Measurements from ENCODE around the gene ST7. TPM values are rescaled to one million over a fixed set of nuclear protein-coding genes. Genes with fewer than 3 reads are reported as not detected.

ST7 gene
- total and polyA plus RNA-seq, 2 donors (not counting 1 experiment from before 2014, with no cell fraction given) = 2.3 to 4.6 TPM

- H3K4me3 Mint-ChIP-seq = no peak overlapping the region
- H3K4me1 ChIP-seq (ENCODE audit: control insufficient read depth in 2 of 2, insufficient read depth in 2 of 2, low read length in 2 of 2) = no peaks in the 10 kb centered on the region
- no peaks in the 10 kb centered on the region for H3K27me3 Mint-ChIP-seq
- no peaks in the 10 kb centered on the region for H4K20me1 ChIP-seq (ENCODE audit: control insufficient read depth, insufficient read depth, low read length, poor library complexity, severe bottlenecking)
- H3K36me3 ChIP-seq (replicated peaks in 1 of 2; ENCODE audit: control extremely low read depth in 1 of 2, control insufficient read depth in 1 of 2, extremely low read depth in 1 of 2, insufficient read depth in 2 of 2, low read length in 1 of 2) = no peaks in the 10 kb centered on the region
- DNase-seq = no peak
- ATAC-seq (ENCODE audit: low read depth) = no peak
- no peaks in the 10 kb centered on the region for H3K79me2 ChIP-seq (ENCODE audit: control insufficient read depth, insufficient read depth, low read length)
- H3K9me3 Mint-ChIP-seq (ENCODE audit: insufficient read depth) = no peaks in the 10 kb centered on the region
- WGBS (ENCODE audit: insufficient coverage) = 56% methylated on average over 2 of the region's 3 CpGs
- H3K4me3 ChIP-seq (ENCODE audit: control extremely low read depth in 1 of 5, extremely low read depth in 1 of 5, insufficient read depth in 1 of 5, low read depth in 2 of 5, low read length in 4 of 5) = no peak overlapping the region
- H3K27ac ChIP-seq (ENCODE audit: low read length in 2 of 2) = no peak overlapping the region
- intact Hi-C loops (cut with micrococcal nuclease) = no loop called here
- POLR2A ChIA-PET = no interaction called here
- CTCF ChIA-PET = no interaction called here
- no peak overlapping the region for H3K27ac Mint-ChIP-seq
- no peak overlapping the region for H2AFZ ChIP-seq (ENCODE audit: insufficient read depth, low read depth, low read length, poor library complexity, severe bottlenecking)
- no peaks in the 10 kb centered on the region for H3K27me3 ChIP-seq (replicated peaks in 1 of 4; ENCODE audit: control extremely low read depth in 1 of 4, control insufficient read depth in 3 of 4, insufficient read depth in 4 of 4, low read length in 3 of 4)
- no peak overlapping the region for H3K9ac ChIP-seq (ENCODE audit: low read length)
- H3K4me1 Mint-ChIP-seq = no peaks in the 10 kb centered on the region
- H3K4me2 ChIP-seq (replicated peaks; ENCODE audit: low read depth, low read length, poor library complexity, severe bottlenecking) = no peak overlapping the region
- H3K9me3 ChIP-seq (ENCODE audit: control extremely low read depth in 1 of 3, control insufficient read depth in 2 of 3, insufficient read depth in 1 of 3, low read length in 2 of 3) = no peaks in the 10 kb centered on the region
- TF ChIP-seq EZH2 (IDR thresholded peaks at IDR 0.05; ENCODE audit: borderline replicate concordance, insufficient read depth, low read depth, low read length, poor library complexity, severe bottlenecking) (no peak), CTCF (IDR thresholded peaks at IDR 0.05) (no peak)
Observed at GRCh38 chr7:117152213-117153007, 199.1 kb downstream of the ST7 start.

- Histone ChIP-seq H3K79me2 (ENCODE audit: control insufficient read depth, insufficient read depth, low read length) (no peaks in the 10 kb centered on the region), H3K4me1 (ENCODE audit: control insufficient read depth in 2 of 2, insufficient read depth in 2 of 2, low read length in 2 of 2) (no peaks in the 10 kb centered on the region), H3K9ac (ENCODE audit: low read length) (no peak overlapping the region), H3K36me3 (replicated peaks in 1 of 2; ENCODE audit: control extremely low read depth in 1 of 2, control insufficient read depth in 1 of 2, extremely low read depth in 1 of 2, insufficient read depth in 2 of 2, low read length in 1 of 2) (no peaks in the 10 kb centered on the region), H3K9me3 (ENCODE audit: control extremely low read depth in 1 of 3, control insufficient read depth in 2 of 3, insufficient read depth in 1 of 3, low read length in 2 of 3) (no peaks in the 10 kb centered on the region), H3K27ac (ENCODE audit: low read length in 2 of 2) (no peak overlapping the region), H3K4me2 (replicated peaks; ENCODE audit: low read depth, low read length, poor library complexity, severe bottlenecking) (no peak overlapping the region), H3K4me3 (ENCODE audit: control extremely low read depth in 1 of 5, extremely low read depth in 1 of 5, insufficient read depth in 1 of 5, low read depth in 2 of 5, low read length in 4 of 5) (no peak overlapping the region), H3K27me3 (replicated peaks in 1 of 4; ENCODE audit: control extremely low read depth in 1 of 4, control insufficient read depth in 3 of 4, insufficient read depth in 4 of 4, low read length in 3 of 4) (no peaks in the 10 kb centered on the region), H2AFZ (ENCODE audit: insufficient read depth, low read depth, low read length, poor library complexity, severe bottlenecking) (no peak overlapping the region), H4K20me1 (ENCODE audit: control insufficient read depth, insufficient read depth, low read length, poor library complexity, severe bottlenecking) (no peaks in the 10 kb centered on the region)
- Mint-ChIP-seq H3K4me1 (no peaks in the 10 kb centered on the region), H3K27ac (no peak overlapping the region), H3K4me3 (no peak overlapping the region), H3K27me3 (no peaks in the 10 kb centered on the region), H3K9me3 (ENCODE audit: insufficient read depth) (no peaks in the 10 kb centered on the region)
- WGBS (ENCODE audit: insufficient coverage) = 88% methylated on average over 1 of the region's 1 CpG
- ATAC-seq (ENCODE audit: low read depth) (no peak), DNase-seq (no peak)
- POLR2A ChIA-PET = no interaction called here
- CTCF ChIA-PET = no interaction called here
- intact Hi-C loops (cut with micrococcal nuclease) = no loop called here
- TF ChIP-seq EZH2 (IDR thresholded peaks at IDR 0.05; ENCODE audit: borderline replicate concordance, insufficient read depth, low read depth, low read length, poor library complexity, severe bottlenecking) (no peak), CTCF (IDR thresholded peaks at IDR 0.05) (no peak)
Observed at GRCh38 chr7:117153016-117153545, 199.8 kb downstream of the ST7 start.
